ENCODE data around the gene CACNA2D3.
"Not testable (repeated sequence)": the region's sequence is repeated elsewhere in the genome, so short reads cannot be mapped to it uniquely, and the experiment has no call there.

Gene CACNA2D3

DNA sequence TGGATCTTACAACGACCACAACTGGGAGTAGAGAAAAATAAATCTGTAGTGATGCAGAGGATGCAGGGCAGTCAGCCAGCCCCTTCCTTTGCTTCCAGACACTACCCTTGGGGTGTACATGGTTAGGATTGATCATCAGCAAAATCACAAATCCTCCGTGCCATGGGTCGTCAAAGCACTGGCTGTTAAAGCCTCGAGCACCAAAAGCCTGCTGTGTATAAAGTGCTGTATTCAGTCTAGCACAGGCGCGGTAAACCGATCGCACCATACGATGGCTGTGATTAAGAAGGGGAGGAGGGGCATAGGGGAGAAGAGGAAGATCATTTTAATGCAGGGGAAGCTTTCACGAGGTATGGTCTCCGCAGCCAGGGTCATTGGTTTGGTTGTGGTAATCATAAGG lies 500.3 kb downstream of the CACNA2D3 start:
- TF ChIP-seq, protein P1, sequence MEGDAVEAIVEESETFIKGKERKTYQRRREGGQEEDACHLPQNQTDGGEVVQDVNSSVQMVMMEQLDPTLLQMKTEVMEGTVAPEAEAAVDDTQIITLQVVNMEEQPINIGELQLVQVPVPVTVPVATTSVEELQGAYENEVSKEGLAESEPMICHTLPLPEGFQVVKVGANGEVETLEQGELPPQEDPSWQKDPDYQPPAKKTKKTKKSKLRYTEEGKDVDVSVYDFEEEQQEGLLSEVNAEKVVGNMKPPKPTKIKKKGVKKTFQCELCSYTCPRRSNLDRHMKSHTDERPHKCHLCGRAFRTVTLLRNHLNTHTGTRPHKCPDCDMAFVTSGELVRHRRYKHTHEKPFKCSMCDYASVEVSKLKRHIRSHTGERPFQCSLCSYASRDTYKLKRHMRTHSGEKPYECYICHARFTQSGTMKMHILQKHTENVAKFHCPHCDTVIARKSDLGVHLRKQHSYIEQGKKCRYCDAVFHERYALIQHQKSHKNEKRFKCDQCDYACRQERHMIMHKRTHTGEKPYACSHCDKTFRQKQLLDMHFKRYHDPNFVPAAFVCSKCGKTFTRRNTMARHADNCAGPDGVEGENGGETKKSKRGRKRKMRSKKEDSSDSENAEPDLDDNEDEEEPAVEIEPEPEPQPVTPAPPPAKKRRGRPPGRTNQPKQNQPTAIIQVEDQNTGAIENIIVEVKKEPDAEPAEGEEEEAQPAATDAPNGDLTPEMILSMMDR (IDR thresholded peaks at IDR 0.05; ENCODE audit: insufficient read depth, low read depth, low read length, missing control alignments), result no peak

DNA sequence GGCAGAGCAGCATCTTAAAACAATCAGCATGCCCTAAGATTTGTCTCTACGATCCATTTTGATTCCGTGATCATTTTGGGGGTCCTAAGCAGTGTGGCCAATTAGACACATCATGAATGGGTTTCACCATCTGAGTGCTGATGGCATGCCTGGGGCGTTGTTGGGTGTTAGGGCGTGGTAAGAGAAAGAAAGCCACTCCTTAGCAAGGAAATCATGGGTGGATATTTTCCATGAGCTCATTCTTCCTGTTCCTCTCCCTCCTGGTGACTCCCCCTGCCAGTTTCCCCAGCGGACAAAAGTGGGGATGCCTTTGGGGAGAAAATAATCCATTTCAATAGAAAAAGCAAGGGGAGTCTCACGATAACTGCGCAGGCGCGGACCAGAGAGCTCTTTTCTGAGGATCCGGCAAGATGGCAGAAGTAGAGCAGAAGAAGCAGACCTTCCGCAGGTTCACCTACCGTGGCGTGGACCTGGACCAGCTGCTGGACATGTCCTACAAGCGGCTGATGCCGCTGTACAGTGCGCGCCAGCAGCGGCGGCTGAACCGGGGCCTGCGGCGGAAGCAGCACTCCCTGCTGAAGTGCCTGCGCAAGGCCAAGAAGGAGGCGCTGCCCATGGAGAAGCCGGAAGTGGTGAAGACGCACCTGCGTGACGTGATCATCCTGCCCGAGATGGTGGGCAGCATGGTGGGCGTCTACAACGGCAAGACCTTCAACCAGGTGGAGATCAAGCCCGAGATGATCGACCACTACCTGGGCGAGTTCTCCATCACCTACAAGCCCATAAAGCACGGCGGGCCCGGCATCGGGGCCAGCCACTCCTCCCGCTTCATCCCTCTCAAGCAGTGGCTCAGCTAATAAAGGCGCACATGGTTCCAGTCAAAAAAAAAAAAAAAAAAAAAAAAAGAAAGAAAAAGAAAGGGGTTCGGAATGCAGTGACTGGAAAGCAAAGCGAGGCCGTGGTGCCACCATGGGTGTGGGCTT lies 503.7 kb downstream of the CACNA2D3 start:
- no peak overlapping the region for H3K4me3 ChIP-seq (ENCODE audit: low read length)
- no peak for DNase-seq (ENCODE audit: low read depth)
- TF ChIP-seq, protein P1 (IDR thresholded peaks at IDR 0.05; ENCODE audit: insufficient read depth, low read depth, low read length, missing control alignments), result no peak

More for the DNA sequence above, 500.3 kb downstream of the CACNA2D3 start:
- no peak for DNase-seq (ENCODE audit: low read depth)
- H3K4me3 ChIP-seq (ENCODE audit: low read length), result no peak overlapping the region

DNA sequence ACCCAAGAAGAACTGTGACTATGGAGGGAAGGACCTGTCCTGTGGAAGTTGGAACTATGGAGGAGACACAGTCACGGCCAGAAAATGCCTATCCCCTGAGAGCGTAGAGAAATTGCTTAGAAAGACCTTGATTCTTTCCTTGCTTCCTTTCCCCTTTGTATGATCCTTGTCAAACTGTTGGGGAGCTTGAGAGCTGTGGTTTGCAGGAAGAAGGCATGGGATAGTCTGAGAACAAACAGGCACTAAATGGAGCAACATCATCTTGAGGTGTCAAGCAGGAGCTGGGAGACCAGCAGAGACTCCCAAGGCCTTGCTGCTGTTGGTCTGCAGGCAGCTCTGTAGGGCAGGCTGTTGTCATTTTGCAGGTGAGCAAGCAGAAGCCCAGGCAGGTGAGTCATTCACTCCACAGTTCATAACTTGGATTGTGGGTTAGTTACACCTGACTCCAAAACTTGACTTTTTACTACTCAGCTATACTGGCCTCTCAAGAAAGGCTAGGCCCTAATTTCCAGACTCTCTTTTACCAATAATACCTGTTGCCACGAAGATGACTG lies 506.6 kb downstream of the CACNA2D3 start:
- DNase-seq (ENCODE audit: low read depth), result peak; percentile 44
- TF ChIP-seq, protein P1 (IDR thresholded peaks at IDR 0.05; ENCODE audit: insufficient read depth, low read depth, low read length, missing control alignments), result no peak
- no peak overlapping the region for H3K4me3 ChIP-seq (ENCODE audit: low read length)

DNA sequence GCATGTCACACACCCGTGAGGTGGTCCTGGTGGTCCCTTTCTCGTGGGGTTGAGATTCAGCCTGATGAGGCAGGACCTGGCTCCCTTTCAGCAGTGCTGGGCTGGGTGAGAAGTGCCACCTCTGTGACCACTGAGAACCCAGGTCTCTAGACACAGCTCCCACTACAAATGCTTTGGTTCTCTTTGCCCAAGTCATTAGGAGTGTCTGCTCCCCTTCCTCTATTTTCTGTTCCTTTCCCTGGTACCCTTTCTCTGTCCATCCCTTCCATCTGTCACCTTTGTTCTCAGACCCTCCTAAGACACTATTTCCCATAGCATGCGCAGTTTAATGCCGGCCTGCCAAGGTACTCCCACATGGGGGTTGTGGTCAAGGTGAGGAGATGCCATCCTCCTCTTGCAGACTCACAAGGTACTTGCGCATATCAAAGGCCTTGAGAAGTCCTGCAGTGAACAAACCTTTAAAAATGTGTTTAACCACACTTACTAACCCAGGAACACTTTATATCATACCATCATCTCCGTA lies 507.8 kb downstream of the CACNA2D3 start:
- no peak for DNase-seq (ENCODE audit: low read depth)
- no peak overlapping the region for H3K4me3 ChIP-seq (ENCODE audit: low read length)
- TF ChIP-seq, protein P1 (IDR thresholded peaks at IDR 0.05; ENCODE audit: insufficient read depth, low read depth, low read length, missing control alignments), result no peak

DNA sequence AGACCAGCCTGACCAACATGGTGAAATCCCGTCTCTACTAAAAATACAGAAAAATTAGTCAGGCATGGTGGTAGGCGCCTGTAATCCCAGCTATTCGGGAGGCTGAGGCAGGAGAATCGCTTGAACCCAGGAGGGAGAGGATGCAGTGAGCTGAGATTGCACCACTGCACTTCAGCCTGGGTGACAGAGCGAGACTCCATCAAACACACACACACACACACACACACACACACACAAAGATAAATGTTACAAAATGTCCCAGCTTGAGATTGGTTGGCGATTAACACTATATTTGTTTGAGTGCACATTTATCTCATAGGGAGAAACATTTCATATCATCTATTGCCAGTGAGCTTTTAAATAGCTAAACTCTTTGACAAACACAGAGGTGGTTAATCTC lies 508.6 kb downstream of the CACNA2D3 start:
- not testable (repeated sequence) for DNase-seq (ENCODE audit: low read depth); H3K4me3 ChIP-seq (ENCODE audit: low read length)

DNA sequence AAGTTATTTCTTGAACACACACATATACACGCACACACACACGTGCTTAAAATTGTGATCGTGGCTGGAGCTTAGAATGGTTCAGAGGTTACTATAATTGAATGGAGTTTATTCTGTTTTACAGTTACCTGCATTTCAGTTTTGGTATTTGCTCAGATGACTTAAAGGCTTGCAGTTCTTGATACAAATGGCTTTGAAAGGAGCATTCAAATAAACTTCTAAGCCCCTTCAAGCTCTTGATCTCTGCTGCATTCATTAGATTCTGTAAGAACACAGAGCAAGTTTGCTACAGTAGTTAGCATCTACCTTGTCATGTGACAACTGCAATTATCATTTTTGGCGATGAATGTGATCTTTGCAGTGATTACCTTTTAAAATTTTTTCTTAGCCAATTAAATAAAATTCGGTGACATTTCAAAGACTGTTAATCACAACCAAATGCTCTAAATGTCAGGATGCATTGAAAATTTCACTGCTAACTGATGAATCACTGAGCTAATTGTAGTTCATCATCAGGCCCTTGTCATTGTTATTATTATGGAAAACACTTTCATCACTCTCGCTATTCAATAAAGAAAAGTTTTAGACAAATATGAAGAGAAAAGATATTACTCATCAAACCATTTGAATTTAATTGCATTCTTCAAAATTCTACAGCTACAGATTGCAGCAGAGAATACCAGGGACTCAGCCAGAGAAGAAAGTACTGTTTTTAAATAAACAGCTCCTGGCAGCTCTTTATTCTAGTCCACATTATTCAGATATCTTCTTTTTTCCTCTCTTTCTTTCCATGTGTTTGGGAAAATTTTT lies 509.4 kb downstream of the CACNA2D3 start:
- no peak for DNase-seq (ENCODE audit: low read depth)
- H3K4me3 ChIP-seq (ENCODE audit: low read length), result no peak overlapping the region
- TF ChIP-seq, protein P1 (IDR thresholded peaks at IDR 0.05; ENCODE audit: insufficient read depth, low read depth, low read length, missing control alignments), result no peak

DNA sequence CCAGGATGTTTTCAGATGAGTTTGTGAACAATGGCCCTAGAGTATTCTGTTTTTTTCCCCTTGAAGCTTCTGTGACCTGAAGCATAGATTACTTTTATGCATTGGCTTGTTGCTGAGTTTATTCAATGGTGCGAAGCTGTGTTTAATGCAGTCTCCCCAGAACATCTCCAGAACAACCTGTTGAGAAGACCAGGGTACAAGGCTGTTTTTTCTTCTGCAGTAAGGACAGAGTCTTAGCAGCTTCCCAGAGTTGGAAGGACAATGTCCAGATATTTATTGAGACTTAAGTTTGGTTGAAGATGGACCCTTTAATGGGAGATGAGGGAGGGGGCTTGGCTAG lies 509.9 kb downstream of the CACNA2D3 start:
- no peak for DNase-seq (ENCODE audit: low read depth)
- TF ChIP-seq, protein P1 (IDR thresholded peaks at IDR 0.05; ENCODE audit: insufficient read depth, low read depth, low read length, missing control alignments), result no peak

More for the DNA sequence above, 509.9 kb downstream of the CACNA2D3 start:
- H3K4me3 ChIP-seq (ENCODE audit: low read length), result no peak overlapping the region

Measured in epithelial cell of esophagus (primary cell).